ENCODE results near the gene SFXN2.

DNA sequence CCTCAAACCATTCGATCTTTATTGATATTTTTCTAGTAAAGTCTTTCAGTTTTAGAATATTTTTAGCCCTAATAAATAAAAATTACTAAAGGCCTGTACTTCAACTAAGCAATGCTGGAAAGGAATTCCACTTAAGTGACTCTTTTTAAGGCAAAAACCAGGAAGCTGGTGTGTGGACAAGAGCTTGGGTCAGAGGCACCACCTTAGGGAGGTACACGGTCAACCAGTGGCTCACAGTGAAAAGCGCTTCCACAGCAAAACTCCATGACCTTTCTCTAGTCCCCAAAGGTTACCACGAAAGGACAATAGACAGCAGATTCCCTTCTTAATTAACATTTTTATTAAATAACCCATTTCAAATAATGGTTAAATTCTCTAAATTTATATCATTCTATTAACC is 31.5 kb upstream of the SFXN2 start:
- TF ChIP-seq, protein P1, sequence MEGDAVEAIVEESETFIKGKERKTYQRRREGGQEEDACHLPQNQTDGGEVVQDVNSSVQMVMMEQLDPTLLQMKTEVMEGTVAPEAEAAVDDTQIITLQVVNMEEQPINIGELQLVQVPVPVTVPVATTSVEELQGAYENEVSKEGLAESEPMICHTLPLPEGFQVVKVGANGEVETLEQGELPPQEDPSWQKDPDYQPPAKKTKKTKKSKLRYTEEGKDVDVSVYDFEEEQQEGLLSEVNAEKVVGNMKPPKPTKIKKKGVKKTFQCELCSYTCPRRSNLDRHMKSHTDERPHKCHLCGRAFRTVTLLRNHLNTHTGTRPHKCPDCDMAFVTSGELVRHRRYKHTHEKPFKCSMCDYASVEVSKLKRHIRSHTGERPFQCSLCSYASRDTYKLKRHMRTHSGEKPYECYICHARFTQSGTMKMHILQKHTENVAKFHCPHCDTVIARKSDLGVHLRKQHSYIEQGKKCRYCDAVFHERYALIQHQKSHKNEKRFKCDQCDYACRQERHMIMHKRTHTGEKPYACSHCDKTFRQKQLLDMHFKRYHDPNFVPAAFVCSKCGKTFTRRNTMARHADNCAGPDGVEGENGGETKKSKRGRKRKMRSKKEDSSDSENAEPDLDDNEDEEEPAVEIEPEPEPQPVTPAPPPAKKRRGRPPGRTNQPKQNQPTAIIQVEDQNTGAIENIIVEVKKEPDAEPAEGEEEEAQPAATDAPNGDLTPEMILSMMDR (conservative IDR thresholded peaks at IDR 0.05; ENCODE audit: low read depth in 2 of 2): no peak
- TF ChIP-seq EZH2phosphoT487 (IDR thresholded peaks at IDR 0.05; ENCODE audit: unreplicated experiment) (no peak), NANOG (IDR thresholded peaks at IDR 0.05; ENCODE audit: borderline replicate concordance) (no peak), POLR2AphosphoS5 (IDR thresholded peaks at IDR 0.05; ENCODE audit: low read depth) (no peak), EZH2 (IDR thresholded peaks at IDR 0.05; ENCODE audit: low read depth, unreplicated experiment) (no peak), REST (IDR thresholded peaks at IDR 0.05; ENCODE audit: unreplicated experiment) (no peak), CREB1 (CRISPR knock-in tag; IDR thresholded peaks at IDR 0.05; ENCODE audit: low read depth) (no peak)
- TF ChIP-seq, protein P2, sequence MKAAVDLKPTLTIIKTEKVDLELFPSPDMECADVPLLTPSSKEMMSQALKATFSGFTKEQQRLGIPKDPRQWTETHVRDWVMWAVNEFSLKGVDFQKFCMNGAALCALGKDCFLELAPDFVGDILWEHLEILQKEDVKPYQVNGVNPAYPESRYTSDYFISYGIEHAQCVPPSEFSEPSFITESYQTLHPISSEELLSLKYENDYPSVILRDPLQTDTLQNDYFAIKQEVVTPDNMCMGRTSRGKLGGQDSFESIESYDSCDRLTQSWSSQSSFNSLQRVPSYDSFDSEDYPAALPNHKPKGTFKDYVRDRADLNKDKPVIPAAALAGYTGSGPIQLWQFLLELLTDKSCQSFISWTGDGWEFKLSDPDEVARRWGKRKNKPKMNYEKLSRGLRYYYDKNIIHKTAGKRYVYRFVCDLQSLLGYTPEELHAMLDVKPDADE (IDR thresholded peaks at IDR 0.05): no peak

Data from GM23338 (cell line).